DND-41 (cell line): Measurements from ENCODE around the gene SPAG16.

Experiments used
- CTCF ChIP-seq: IDR thresholded peaks from 2 replicates; pipeline ENCODE4 v1.5.1; 2012; ENCODE audit warnings: borderline replicate concordance, low read length, moderate library complexity, mild to moderate bottlenecking; ENCODE audit not compliant: poor library complexity, severe bottlenecking; ENCODE audit errors: extremely low read depth
- EZH2 ChIP-seq: IDR thresholded peaks from 3 replicates; pipeline ENCODE4 v1.6.1; 2012; ENCODE audit warnings: borderline replicate concordance, low read depth, mild to moderate bottlenecking, moderate library complexity, low read length, inconsistent platforms; ENCODE audit not compliant: severe bottlenecking

GRCh38 chr2:213265679-213266078, 18.6 kb upstream of the SPAG16 start:
- TF ChIP-seq CTCF (no peak), EZH2 (no peak)
